Thyroid gland (tissue), 4 donors: Measurements from ENCODE around the gene PSMD1. TPM values are rescaled to one million over a fixed set of nuclear protein-coding genes. Genes with fewer than 3 reads are reported as not detected.

ENCODE experiments used
- DNase-seq, 2 donors: peaks; one replicate each; pipeline ENCODE4 v3.0.0-alpha.2; 2019
- H3K27ac ChIP-seq, 3 donors: fragments of 200-600 bp; sonication (generic); 1 replicate in 2 of 3; 2 replicates in 1 of 3; pipeline ENCODE4 v1.5.1; 2016 to 2019; ENCODE audit warnings: mild to moderate bottlenecking in 1 of 3, moderate library complexity in 1 of 3
- H3K27me3 ChIP-seq: fragments of 200-600 bp; sonication (generic); one replicate; pipeline ENCODE4 v1.5.1; 2019
- H3K36me3 ChIP-seq, 2 donors: fragments of 200-600 bp; sonication (generic); one replicate each; pipeline ENCODE4 v1.5.1; 2016 to 2019
- H3K4me1 ChIP-seq, 2 donors: fragments of 200-600 bp; sonication (generic); one replicate each; pipeline ENCODE4 v1.5.1; 2017 to 2019
- H3K4me3 ChIP-seq, 3 donors: fragments of 200-600 bp; sonication (generic); replicated peaks in 1 of 3; 1 replicate in 2 of 3; 2 replicates in 1 of 3; pipeline ENCODE4 v1.5.1; 2016; ENCODE audit warnings: mild to moderate bottlenecking in 1 of 3
- H3K9me3 ChIP-seq: fragments of 200-600 bp; sonication (generic); one replicate; pipeline ENCODE4 v1.5.1; 2017
- POLR2A ChIP-seq, 2 donors: fragments of 450-650 bp; IDR thresholded peaks; one replicate each; pipeline ENCODE4 v1.6.1; 2017; ENCODE audit warnings: antibody characterized with exemption in 2 of 2, mild to moderate bottlenecking in 2 of 2, moderate library complexity in 1 of 2
- WGBS, 2 donors: methylation state at CpG; one replicate each; pipeline ENCODE4 v1.1.5; 2017; 5-methylcytosine and 5-hydroxymethylcytosine counted together
- intact Hi-C: fragments of 100-400 bp; cut with DNase I; formaldehyde crosslinking; loops from one replicate; pipeline ENCODE4 v1.15.1; 2023
- total RNA-seq, 4 donors: library from RNA; depleted of rRNA; stranded (reverse); fragments of >200 nt; gene quantifications; one replicate each; pipeline ENCODE4 v1.2.3, GENCODE V29; 2016
- TF ChIP-seq, protein P1 (sequence below), 6 experiments: fragments of 200-600 bp in 3 of 6; fragments of 450-650 bp in 3 of 6; sonication (generic) in 3 of 6; IDR thresholded peaks; one replicate each; pipeline ENCODE4 v1.5.1; 2016 to 2019; ENCODE audit warnings: antibody characterized with exemption in 6 of 6, mild to moderate bottlenecking in 2 of 6, inconsistent platforms in 1 of 6, moderate library complexity in 1 of 6

Gene PSMD1
- total RNA-seq, 4 donors from 2014 or later = 60.2 to 98.7 (median 78.4) TPM

DNA sequence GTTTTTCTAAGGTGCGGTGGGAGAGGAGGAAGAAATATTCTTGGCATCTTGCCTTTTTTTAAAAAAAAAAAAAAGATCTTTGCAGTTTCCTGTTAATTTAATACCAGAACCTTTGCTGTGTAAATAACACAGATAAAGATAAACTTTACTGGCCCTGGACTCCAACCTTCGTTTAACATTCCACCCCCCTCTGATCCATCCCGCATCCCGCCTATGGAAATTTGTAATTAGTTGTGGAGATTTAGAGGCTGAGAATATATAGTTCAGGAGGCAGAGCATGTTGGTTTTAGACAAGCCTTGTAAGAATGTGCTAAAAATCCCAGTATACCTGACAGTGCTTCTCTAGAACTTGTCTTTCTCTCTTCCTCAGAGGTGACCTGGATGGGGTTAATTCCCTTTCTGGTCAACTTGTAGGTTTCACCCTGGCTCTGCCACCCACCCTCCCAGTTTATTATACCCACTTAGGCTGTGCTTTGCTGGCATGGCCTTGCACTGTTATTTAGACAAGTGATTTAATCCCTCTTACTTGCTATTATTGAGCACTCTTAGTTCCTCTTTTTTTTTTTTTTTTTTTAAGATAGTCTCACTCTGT lies 22.3 kb upstream of the PSMD1 start:
- Histone ChIP-seq H3K9me3 (no peaks in the 10 kb centered on the region), H3K36me3 (no peaks in the 10 kb centered on the region), H3K4me1 (no peaks in the 10 kb centered on the region), H3K27me3 (peaks cover 9% of the 10 kb centered on the region), H3K27ac (no peak overlapping the region), H3K4me3 (no peak overlapping the region)
- no peak for DNase-seq
- WGBS, 2 donors = 41 to 42% methylated on average over 4 of the region's 4 CpGs
- TF ChIP-seq, protein P1, sequence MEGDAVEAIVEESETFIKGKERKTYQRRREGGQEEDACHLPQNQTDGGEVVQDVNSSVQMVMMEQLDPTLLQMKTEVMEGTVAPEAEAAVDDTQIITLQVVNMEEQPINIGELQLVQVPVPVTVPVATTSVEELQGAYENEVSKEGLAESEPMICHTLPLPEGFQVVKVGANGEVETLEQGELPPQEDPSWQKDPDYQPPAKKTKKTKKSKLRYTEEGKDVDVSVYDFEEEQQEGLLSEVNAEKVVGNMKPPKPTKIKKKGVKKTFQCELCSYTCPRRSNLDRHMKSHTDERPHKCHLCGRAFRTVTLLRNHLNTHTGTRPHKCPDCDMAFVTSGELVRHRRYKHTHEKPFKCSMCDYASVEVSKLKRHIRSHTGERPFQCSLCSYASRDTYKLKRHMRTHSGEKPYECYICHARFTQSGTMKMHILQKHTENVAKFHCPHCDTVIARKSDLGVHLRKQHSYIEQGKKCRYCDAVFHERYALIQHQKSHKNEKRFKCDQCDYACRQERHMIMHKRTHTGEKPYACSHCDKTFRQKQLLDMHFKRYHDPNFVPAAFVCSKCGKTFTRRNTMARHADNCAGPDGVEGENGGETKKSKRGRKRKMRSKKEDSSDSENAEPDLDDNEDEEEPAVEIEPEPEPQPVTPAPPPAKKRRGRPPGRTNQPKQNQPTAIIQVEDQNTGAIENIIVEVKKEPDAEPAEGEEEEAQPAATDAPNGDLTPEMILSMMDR (IDR thresholded peaks at IDR 0.05) = no peak
- no peak for TF ChIP-seq POLR2A (IDR thresholded peaks at IDR 0.05)
- intact Hi-C loops = no loop called here

DNA sequence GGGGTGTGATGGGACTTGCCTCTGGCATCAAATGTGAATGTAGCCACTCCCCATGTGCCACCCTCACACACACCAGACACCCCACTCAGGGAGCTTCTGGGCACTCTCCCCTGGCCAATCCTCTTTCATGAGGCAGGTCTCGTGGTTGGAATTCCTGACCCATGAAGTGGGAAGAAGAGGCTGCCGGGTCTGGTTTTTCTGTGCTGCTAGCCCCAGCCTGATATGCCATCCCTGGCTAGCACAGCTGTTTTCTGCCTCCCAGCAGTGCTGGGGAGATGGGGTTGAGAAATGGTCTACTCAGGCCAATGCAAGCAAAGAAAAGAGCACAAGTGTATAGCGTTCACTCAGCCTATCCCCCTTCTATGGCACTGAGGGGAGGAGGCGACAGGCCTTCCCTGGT lies 20.5 kb upstream of the PSMD1 start:
- H3K27me3 ChIP-seq = peaks cover 9% of the 10 kb centered on the region

GRCh38 chr2:231036578-231037106 lies 20.0 kb upstream of the PSMD1 start:
- Histone ChIP-seq H3K4me1 (no peaks in the 10 kb centered on the region), H3K27me3 (peaks cover 9% of the 10 kb centered on the region), H3K27ac (no peak overlapping the region), H3K9me3 (no peaks in the 10 kb centered on the region), H3K36me3 (no peaks in the 10 kb centered on the region), H3K4me3 (no peak overlapping the region)
- TF ChIP-seq, protein P1 (IDR thresholded peaks at IDR 0.05) = no peak
- TF ChIP-seq POLR2A (IDR thresholded peaks at IDR 0.05) = no peak
- 59 to 61% methylated on average over 12 of the region's 12 CpGs for WGBS, 2 donors
- intact Hi-C loops = no loop called here
- no peak for DNase-seq

More for the DNA sequence above, 20.5 kb upstream of the PSMD1 start:
- 47 to 54% methylated on average over 4 of the region's 4 CpGs for WGBS, 2 donors
- Histone ChIP-seq H3K27ac (no peak overlapping the region), H3K9me3 (no peaks in the 10 kb centered on the region), H3K4me1 (no peaks in the 10 kb centered on the region), H3K4me3 (no peak overlapping the region), H3K36me3 (no peaks in the 10 kb centered on the region)
- intact Hi-C loops = no loop called here
- TF ChIP-seq, protein P1 (IDR thresholded peaks at IDR 0.05) = no peak
- TF ChIP-seq POLR2A (IDR thresholded peaks at IDR 0.05) = no peak
- DNase-seq = no peak

GRCh38 chr2:231037202-231037730 lies 19.4 kb upstream of the PSMD1 start, which contains the start of gene C2orf72:
Gene C2orf72 (plus strand): TSS chr2:231037523. CDS start chr2:231037566, 43 bp downstream.
- WGBS, 2 donors = 1 to 3% methylated on average over 17 to 23 of the region's 61 CpGs

More at GRCh38 chr2:231037202-231037730, 19.4 kb upstream of the PSMD1 start, which contains the start of gene C2orf72:
- intact Hi-C loops = no loop called here
- no peak for DNase-seq
- H3K27ac ChIP-seq = no peak within 1 kb of the TSS
- no peak within 1 kb of the TSS for H3K4me3 ChIP-seq
- no peaks in the 10 kb centered on the region for H3K36me3 ChIP-seq
- TF ChIP-seq, protein P1 (IDR thresholded peaks at IDR 0.05) = no peak
- TF ChIP-seq POLR2A (IDR thresholded peaks at IDR 0.05) = no peak
- H3K9me3 ChIP-seq = no peaks in the 10 kb centered on the region
- H3K4me1 ChIP-seq = no peaks in the 10 kb centered on the region
- peaks cover 9% of the 10 kb centered on the region for H3K27me3 ChIP-seq
